Gastroesophageal sphincter (tissue), 3 donors: Measurements from ENCODE around the gene PFKL.

ENCODE experiments used
- CTCF ChIP-seq, 4 experiments: fragments of 200-600 bp in 2 of 4; fragments of 450-650 bp in 2 of 4; sonication (generic) in 1 of 4; IDR thresholded peaks; one replicate each; pipeline ENCODE4 v1.5.1; 2017 to 2019; ENCODE audit warnings: antibody characterized with exemption in 4 of 4, mild to moderate bottlenecking in 2 of 4, moderate library complexity in 2 of 4
- EP300 ChIP-seq: sonication (generic); formaldehyde crosslinking; IDR thresholded peaks from one replicate; pipeline ENCODE4 v1.6.1; 2017; ENCODE audit warnings: antibody characterized with exemption, mild to moderate bottlenecking
- POLR2A ChIP-seq, 2 donors: fragments of 450-650 bp; IDR thresholded peaks; one replicate each; pipeline ENCODE4 v1.6.1; 2017; ENCODE audit warnings: antibody characterized with exemption in 2 of 2, mild to moderate bottlenecking in 2 of 2, moderate library complexity in 1 of 2

- TF ChIP-seq CTCF (IDR thresholded peaks at IDR 0.05) (no peak), EP300 (no peak), POLR2A (IDR thresholded peaks at IDR 0.05) (no peak)
These were observed 60.3 kb downstream of the PFKL start for GRCh38 chr21:44360159-44360558.
